SK-N-SH (cell line): Measurements from ENCODE around the gene KRTAP1-3. TPM values are rescaled to one million over a fixed set of nuclear protein-coding genes. Genes with fewer than 3 reads are reported as not detected.

ENCODE experiments used
- CTCF ChIA-PET: fragments of 300-600, 350-600 bp; formaldehyde crosslinking; extraction: SDS; loops from one replicate; lab custom pipeline; 2021; lab: Yijun Ruan, JAX
- POLR2A ChIA-PET: fragments of 350-600 bp; sonication (Branson Sonifier 250); formaldehyde crosslinking; extraction: SDS; loops from one replicate; lab custom pipeline; 2020; ENCODE audit warnings: antibody characterized with exemption, inconsistent platforms; lab: Yijun Ruan, JAX
- DNase-seq: peaks from one replicate; pipeline ENCODE4 v3.0.0; 2012
- H2AFZ ChIP-seq: fragments of 200-600 bp; sonication (generic); 2 replicates; pipeline ENCODE4 v1.8.1; 2016; ENCODE audit warnings: antibody characterized with exemption, mild to moderate bottlenecking, low read depth
- H3F3A ChIP-seq: fragments of 200-600 bp; sonication (generic); replicated peaks from 2 replicates; pipeline ENCODE3; 2016; ENCODE audit warnings: antibody characterized with exemption, mild to moderate bottlenecking; ENCODE audit not compliant: insufficient read depth
- H3K27ac ChIP-seq, 2 experiments: fragments of 200-500 bp in 1 of 2; fragments of 200-600 bp in 1 of 2; sonication (Bioruptor generic) in 1 of 2; sonication (generic), shearing (Covaris generic) in 1 of 2; 2 replicates each; pipeline versions ENCODE4 v1.5.1 to v1.6.1; 2014 to 2016; ENCODE audit warnings: low read depth in 2 of 2, inconsistent platforms in 1 of 2, low read length in 1 of 2, mild to moderate bottlenecking in 1 of 2, mixed read lengths in 1 of 2
- H3K27me3 ChIP-seq: fragments of 200-600 bp; sonication (generic), shearing (Covaris generic); 2 replicates; pipeline ENCODE4 v1.6.1; 2016; ENCODE audit warnings: mixed run types; ENCODE audit not compliant: insufficient read depth
- H3K36me3 ChIP-seq, 2 experiments: fragments of 200-500 bp in 1 of 2; fragments of 200-600 bp in 1 of 2; sonication (Bioruptor generic) in 1 of 2; sonication (generic) in 1 of 2; replicated peaks in 1 of 2; 2 replicates each; pipeline versions ENCODE3 to v1.5.1; 2014 to 2016; ENCODE audit warnings: low read length in 1 of 2, mild to moderate bottlenecking in 1 of 2; ENCODE audit not compliant: insufficient read depth in 2 of 2, control insufficient read depth in 1 of 2
- H3K4me1 ChIP-seq, 2 experiments: fragments of 200-500 bp in 1 of 2; fragments of 200-600 bp in 1 of 2; sonication (Bioruptor generic) in 1 of 2; sonication (generic), shearing (Covaris generic) in 1 of 2; 2 replicates each; pipeline versions ENCODE4 v1.5.1 to v1.6.1; 2014 to 2016; ENCODE audit warnings: low read depth in 1 of 2, low read length in 1 of 2, mixed run types in 1 of 2; ENCODE audit not compliant: insufficient read depth in 2 of 2, control insufficient read depth in 1 of 2
- H3K4me2 ChIP-seq: fragments of 200-600 bp; sonication (generic), shearing (Covaris generic); 2 replicates; pipeline ENCODE4 v1.6.1; 2017; ENCODE audit warnings: mixed run types
- H3K4me3 ChIP-seq, 2 experiments: fragments of 200-500 bp in 1 of 2; fragments of 200-600 bp in 1 of 2; sonication (Bioruptor generic) in 1 of 2; sonication (generic), shearing (Covaris generic) in 1 of 2; 2 replicates each; pipeline versions ENCODE4 v1.5.1 to v1.8.1; 2014 to 2016; ENCODE audit warnings: low read depth in 2 of 2, inconsistent platforms in 1 of 2, low read length in 1 of 2, mild to moderate bottlenecking in 1 of 2, mixed read lengths in 1 of 2, moderate library complexity in 1 of 2
- H3K79me2 ChIP-seq: fragments of 200-600 bp; sonication (generic); 2 replicates; pipeline ENCODE4 v1.8.1; 2017; ENCODE audit warnings: mild to moderate bottlenecking; ENCODE audit not compliant: insufficient read depth
- H3K9ac ChIP-seq: fragments of 200-600 bp; sonication (generic); 2 replicates; pipeline ENCODE4 v1.6.1; 2017; ENCODE audit warnings: mixed run types
- H3K9me2 ChIP-seq: fragments of 200-600 bp; sonication (generic); 2 replicates; pipeline ENCODE4 v1.6.1; 2017; ENCODE audit warnings: mixed run types
- H3K9me3 ChIP-seq: fragments of 200-600 bp; sonication (generic); 2 replicates; pipeline ENCODE4 v1.6.1; 2017; ENCODE audit warnings: mixed run types, mild to moderate bottlenecking, moderate library complexity
- H4K20me1 ChIP-seq: fragments of 200-600 bp; sonication (generic); 2 replicates; pipeline ENCODE4 v1.6.1; 2017; ENCODE audit warnings: mild to moderate bottlenecking, mixed run types; ENCODE audit not compliant: insufficient read depth
- EP300 ChIP-seq, 2 experiments: IDR thresholded peaks; 2 replicates each; pipeline versions ENCODE4 v1.4.0 to v1.6.1; 2012; ENCODE audit warnings: borderline replicate concordance in 1 of 2, low read depth in 1 of 2, low read length in 1 of 2
- EZH2phosphoT487 ChIP-seq: fragments of 200-600 bp; sonication (generic); IDR thresholded peaks from 2 replicates; pipeline ENCODE4 v1.6.1; 2017; ENCODE audit warnings: low read depth, mixed run types, mild to moderate bottlenecking, antibody characterized with exemption, moderate library complexity, borderline replicate concordance
- FOSL2 ChIP-seq: IDR thresholded peaks from 2 replicates; pipeline ENCODE4 v1.4.0; 2012; ENCODE audit warnings: low read depth, mild to moderate bottlenecking, moderate library complexity, borderline replicate concordance
- FOXM1 ChIP-seq: IDR thresholded peaks from 2 replicates; pipeline ENCODE4 v1.4.0; 2012; ENCODE audit warnings: low read depth, mild to moderate bottlenecking
- GABPA ChIP-seq: IDR thresholded peaks from 2 replicates; pipeline ENCODE4 v1.4.0; 2012; ENCODE audit warnings: low read depth, mild to moderate bottlenecking
- MXI1 ChIP-seq: IDR thresholded peaks from 2 replicates; pipeline ENCODE4 v1.6.1; 2012; ENCODE audit warnings: mild to moderate bottlenecking, low read depth, low read length, improper control_type of control experiment
- POLR2AphosphoS5 ChIP-seq: IDR thresholded peaks from 2 replicates; pipeline ENCODE4 v1.6.1; 2012; ENCODE audit warnings: low read depth, low read length
- RAD21 ChIP-seq: IDR thresholded peaks from 2 replicates; pipeline ENCODE4 v1.6.1; 2012; ENCODE audit warnings: mild to moderate bottlenecking, low read length
- RFX5 ChIP-seq: IDR thresholded peaks from 2 replicates; pipeline ENCODE4 v1.6.1; 2012; ENCODE audit warnings: mild to moderate bottlenecking, improper control_type of control experiment, low read length
- RXRA ChIP-seq: IDR thresholded peaks from 2 replicates; pipeline ENCODE4 v1.4.0; 2012; ENCODE audit warnings: low read depth, mild to moderate bottlenecking, borderline replicate concordance
- SIN3A ChIP-seq: IDR thresholded peaks from 2 replicates; pipeline ENCODE4 v1.6.1; 2012; ENCODE audit warnings: low read depth, mild to moderate bottlenecking, low read length, moderate library complexity, borderline replicate concordance
- SMC3 ChIP-seq: IDR thresholded peaks from 2 replicates; pipeline ENCODE4 v1.6.1; 2012; ENCODE audit warnings: low read depth, low read length, improper control_type of control experiment
- TEAD4 ChIP-seq: IDR thresholded peaks from 2 replicates; pipeline ENCODE4 v1.4.0; 2012; ENCODE audit warnings: mild to moderate bottlenecking, borderline replicate concordance; ENCODE audit not compliant: insufficient read depth
- YY1 ChIP-seq: IDR thresholded peaks from 2 replicates; pipeline ENCODE4 v1.4.0; 2012; ENCODE audit warnings: low read depth, mild to moderate bottlenecking
- WGBS: methylation state at CpG from one replicate; pipeline ENCODE4 v1.1.6; 2017; ENCODE audit warnings: low lambda C conversion rate; 5-methylcytosine and 5-hydroxymethylcytosine counted together
- polyA plus RNA-seq, 3 experiments: library from polyadenylated mRNA; depleted of rRNA; stranded (reverse); fragments of >200 nt; gene quantifications; 2 replicates each; pipeline ENCODE4 v1.2.3, GENCODE V29; 2012
- TF ChIP-seq, protein P1 (sequence below): fragments of 150-350 bp; IDR thresholded peaks from 2 replicates; pipeline ENCODE4 v1.6.1; 2016; ENCODE audit warnings: mild to moderate bottlenecking, low read depth, low read length
- TF ChIP-seq, protein P2 (sequence below): fragments of 200-600 bp; sonication (generic); IDR thresholded peaks from 2 replicates; pipeline ENCODE4 v1.6.1; 2017; ENCODE audit warnings: antibody characterized with exemption, mild to moderate bottlenecking, moderate library complexity

Gene KRTAP1-3
- polyA plus RNA-seq, 1 of the 3 experiments (the other 2 are of a cell fraction), result not detected

DNA sequence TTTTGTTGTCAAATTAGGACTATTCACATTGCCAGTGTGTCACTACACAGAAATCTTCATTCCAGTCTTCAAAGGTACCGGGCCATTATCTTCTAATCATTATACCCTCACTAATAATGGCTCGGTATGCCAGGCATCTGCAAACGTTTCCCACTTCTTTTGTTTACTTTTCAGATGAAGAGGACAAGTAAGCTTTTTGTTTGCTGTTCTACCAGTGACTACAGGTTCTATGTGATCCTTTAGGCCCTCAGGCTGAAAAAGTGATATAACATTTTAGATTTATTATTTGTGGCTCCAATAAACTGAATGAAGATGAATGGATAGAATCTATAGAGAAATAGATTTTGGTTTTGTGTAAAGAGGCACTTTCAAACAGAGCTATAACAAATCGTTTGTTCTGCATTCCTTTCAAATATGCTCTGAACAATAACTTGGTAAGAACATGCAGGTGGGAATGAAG is 25.3 kb downstream of the KRTAP1-3 start:
- Histone ChIP-seq H2AFZ (no peak overlapping the region), H3K79me2 (no peaks in the 10 kb centered on the region), H3K36me3 (no peaks in the 10 kb centered on the region), H3F3A (no peaks in the 10 kb centered on the region), H3K9ac (no peak overlapping the region), H3K27ac (no peak overlapping the region), H3K4me1 (no peaks in the 10 kb centered on the region), H3K9me3 (no peaks in the 10 kb centered on the region), H3K4me2 (no peak overlapping the region), H3K27me3 (peaks cover 30% of the 10 kb centered on the region; the same call in 1 of the 2 replicates), H3K9me2 (no peaks in the 10 kb centered on the region), H4K20me1 (no peaks in the 10 kb centered on the region)
- no peak for DNase-seq
- 3% methylated on average over 4 of the region's 4 CpGs for WGBS
- ChIA-PET CTCF (interaction anchor here (0.6 kb wide), 1 partner anchor 73 kb away, joined by 3 read pairs; no protein-coding TSS in a partner anchor), POLR2A (no interaction called here)
- no peak for TF ChIP-seq EZH2phosphoT487
- no peak for TF ChIP-seq FOSL2
- TF ChIP-seq GABPA, result no peak
- TF ChIP-seq MXI1, result no peak
- TF ChIP-seq EP300 (IDR thresholded peaks at IDR 0.05; ENCODE audit: borderline replicate concordance in 1 of 2, low read depth in 1 of 2, low read length in 1 of 2), result no peak
- TF ChIP-seq, protein P1, sequence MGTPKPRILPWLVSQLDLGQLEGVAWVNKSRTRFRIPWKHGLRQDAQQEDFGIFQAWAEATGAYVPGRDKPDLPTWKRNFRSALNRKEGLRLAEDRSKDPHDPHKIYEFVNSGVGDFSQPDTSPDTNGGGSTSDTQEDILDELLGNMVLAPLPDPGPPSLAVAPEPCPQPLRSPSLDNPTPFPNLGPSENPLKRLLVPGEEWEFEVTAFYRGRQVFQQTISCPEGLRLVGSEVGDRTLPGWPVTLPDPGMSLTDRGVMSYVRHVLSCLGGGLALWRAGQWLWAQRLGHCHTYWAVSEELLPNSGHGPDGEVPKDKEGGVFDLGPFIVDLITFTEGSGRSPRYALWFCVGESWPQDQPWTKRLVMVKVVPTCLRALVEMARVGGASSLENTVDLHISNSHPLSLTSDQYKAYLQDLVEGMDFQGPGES, result no peak
- no peak for TF ChIP-seq RFX5
- TF ChIP-seq RAD21, result no peak
- no peak for TF ChIP-seq FOXM1
- TF ChIP-seq TEAD4, result no peak
- TF ChIP-seq, protein P2, sequence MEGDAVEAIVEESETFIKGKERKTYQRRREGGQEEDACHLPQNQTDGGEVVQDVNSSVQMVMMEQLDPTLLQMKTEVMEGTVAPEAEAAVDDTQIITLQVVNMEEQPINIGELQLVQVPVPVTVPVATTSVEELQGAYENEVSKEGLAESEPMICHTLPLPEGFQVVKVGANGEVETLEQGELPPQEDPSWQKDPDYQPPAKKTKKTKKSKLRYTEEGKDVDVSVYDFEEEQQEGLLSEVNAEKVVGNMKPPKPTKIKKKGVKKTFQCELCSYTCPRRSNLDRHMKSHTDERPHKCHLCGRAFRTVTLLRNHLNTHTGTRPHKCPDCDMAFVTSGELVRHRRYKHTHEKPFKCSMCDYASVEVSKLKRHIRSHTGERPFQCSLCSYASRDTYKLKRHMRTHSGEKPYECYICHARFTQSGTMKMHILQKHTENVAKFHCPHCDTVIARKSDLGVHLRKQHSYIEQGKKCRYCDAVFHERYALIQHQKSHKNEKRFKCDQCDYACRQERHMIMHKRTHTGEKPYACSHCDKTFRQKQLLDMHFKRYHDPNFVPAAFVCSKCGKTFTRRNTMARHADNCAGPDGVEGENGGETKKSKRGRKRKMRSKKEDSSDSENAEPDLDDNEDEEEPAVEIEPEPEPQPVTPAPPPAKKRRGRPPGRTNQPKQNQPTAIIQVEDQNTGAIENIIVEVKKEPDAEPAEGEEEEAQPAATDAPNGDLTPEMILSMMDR, result no peak
- no peak for TF ChIP-seq RXRA
- no peak for TF ChIP-seq YY1
- no peak for TF ChIP-seq SMC3
- TF ChIP-seq, all 33 proteins: peak for 0
- no peak overlapping the region for H3K4me3 ChIP-seq

DNA sequence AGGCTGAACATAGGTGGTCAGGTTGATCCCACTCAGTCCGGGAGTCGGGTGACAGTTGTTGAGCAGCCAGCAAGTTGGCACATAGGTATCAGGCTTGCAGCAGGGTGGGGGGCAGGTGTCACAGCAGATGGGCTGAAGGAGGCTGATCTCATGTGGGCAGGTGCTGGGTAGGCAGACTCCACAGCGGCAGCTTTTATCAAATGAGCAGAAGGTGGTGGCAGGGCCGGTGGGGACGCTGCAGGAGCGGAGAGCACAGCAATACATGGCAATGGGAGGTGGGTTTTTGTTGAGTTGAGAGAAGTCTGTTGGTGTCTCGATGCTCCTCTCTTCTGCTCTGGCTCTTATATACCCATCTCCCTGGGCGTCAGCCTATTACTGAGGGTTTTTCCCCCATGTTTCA is 25.9 kb downstream of the KRTAP1-3 start, which contains the start of gene KRTAP3-1:
Gene KRTAP3-1, minus strand, starts transcription at position 318 of the 400 bp plus-strand sequence. Its CDS starts 54 bp downstream, at position 264.
- POLR2A ChIA-PET, result no interaction called here
- H3K4me1 ChIP-seq, result no peaks in the 10 kb centered on the region
- no peak within 1 kb of the TSS for H3K27ac ChIP-seq
- no peaks in the 10 kb centered on the region for H3F3A ChIP-seq
- TF ChIP-seq GABPA, result no peak
- no peak for TF ChIP-seq POLR2AphosphoS5
- TF ChIP-seq, protein P1, result no peak
- no peak for TF ChIP-seq EP300 (IDR thresholded peaks at IDR 0.05; ENCODE audit: borderline replicate concordance in 1 of 2, low read depth in 1 of 2, low read length in 1 of 2)
- no peak for TF ChIP-seq SIN3A
- H3K4me2 ChIP-seq, result no peak within 1 kb of the TSS
- WGBS, result 21% methylated on average over 7 of the region's 8 CpGs
- DNase-seq, result no peak
- no peaks in the 10 kb centered on the region for H3K9me2 ChIP-seq
- H3K27me3 ChIP-seq, result peaks cover 33% of the 10 kb centered on the region; the same call in 1 of the 2 replicates
- H3K9ac ChIP-seq, result no peak within 1 kb of the TSS
- H3K9me3 ChIP-seq, result no peaks in the 10 kb centered on the region
- H2AFZ ChIP-seq, result no peak within 1 kb of the TSS
- H3K4me3 ChIP-seq, result no peak within 1 kb of the TSS
- no peaks in the 10 kb centered on the region for H4K20me1 ChIP-seq
- H3K79me2 ChIP-seq, result no peaks in the 10 kb centered on the region
- H3K36me3 ChIP-seq, result no peaks in the 10 kb centered on the region
- CTCF ChIA-PET, result no interaction called here
